ENCODE results near the gene CENPK.

The CENPK gene

DNA sequence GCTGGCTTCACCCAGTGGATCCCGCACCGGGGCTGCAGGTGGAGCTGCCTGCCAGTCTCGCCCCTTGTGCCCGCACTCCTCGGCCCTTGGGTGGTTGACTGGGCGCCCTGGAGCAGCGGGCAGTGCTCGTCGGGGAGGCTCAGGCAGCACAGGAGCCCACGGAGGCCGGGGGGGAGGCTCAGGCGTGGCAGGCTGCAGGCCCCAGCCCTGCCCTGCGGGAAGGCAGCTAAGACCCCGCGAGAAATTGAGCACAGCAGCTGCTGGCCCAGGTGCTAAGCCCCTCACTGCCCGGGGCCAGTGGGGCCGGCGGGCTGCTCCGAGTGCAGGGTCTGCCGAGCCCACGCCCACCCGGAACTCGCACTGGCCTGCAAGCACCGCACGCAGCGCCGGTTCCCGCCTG lies 77.6 kb downstream of the CENPK start:
- H2AFZ ChIP-seq = no peak overlapping the region
- H3K27ac ChIP-seq = no peak overlapping the region
- H3K4me1 ChIP-seq = peaks cover 4% of the 10 kb centered on the region
- TF ChIP-seq, protein P1, sequence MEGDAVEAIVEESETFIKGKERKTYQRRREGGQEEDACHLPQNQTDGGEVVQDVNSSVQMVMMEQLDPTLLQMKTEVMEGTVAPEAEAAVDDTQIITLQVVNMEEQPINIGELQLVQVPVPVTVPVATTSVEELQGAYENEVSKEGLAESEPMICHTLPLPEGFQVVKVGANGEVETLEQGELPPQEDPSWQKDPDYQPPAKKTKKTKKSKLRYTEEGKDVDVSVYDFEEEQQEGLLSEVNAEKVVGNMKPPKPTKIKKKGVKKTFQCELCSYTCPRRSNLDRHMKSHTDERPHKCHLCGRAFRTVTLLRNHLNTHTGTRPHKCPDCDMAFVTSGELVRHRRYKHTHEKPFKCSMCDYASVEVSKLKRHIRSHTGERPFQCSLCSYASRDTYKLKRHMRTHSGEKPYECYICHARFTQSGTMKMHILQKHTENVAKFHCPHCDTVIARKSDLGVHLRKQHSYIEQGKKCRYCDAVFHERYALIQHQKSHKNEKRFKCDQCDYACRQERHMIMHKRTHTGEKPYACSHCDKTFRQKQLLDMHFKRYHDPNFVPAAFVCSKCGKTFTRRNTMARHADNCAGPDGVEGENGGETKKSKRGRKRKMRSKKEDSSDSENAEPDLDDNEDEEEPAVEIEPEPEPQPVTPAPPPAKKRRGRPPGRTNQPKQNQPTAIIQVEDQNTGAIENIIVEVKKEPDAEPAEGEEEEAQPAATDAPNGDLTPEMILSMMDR (IDR thresholded peaks at IDR 0.05) = no peak
- H3K79me2 ChIP-seq = no peaks in the 10 kb centered on the region
- H3K36me3 ChIP-seq (ENCODE audit: control insufficient read depth, insufficient read depth, low read length) = no peaks in the 10 kb centered on the region
- no peak overlapping the region for H3K4me3 ChIP-seq (ENCODE audit: low read depth, low read length)
- no peak overlapping the region for H3K9ac ChIP-seq
- no peak overlapping the region for H3K4me2 ChIP-seq (ENCODE audit: low read length)
- H3K27me3 ChIP-seq (ENCODE audit: control insufficient read depth, insufficient read depth, low read length) = no peaks in the 10 kb centered on the region
- H3K9me3 ChIP-seq (ENCODE audit: control insufficient read depth, low read length) = no peaks in the 10 kb centered on the region

DNA sequence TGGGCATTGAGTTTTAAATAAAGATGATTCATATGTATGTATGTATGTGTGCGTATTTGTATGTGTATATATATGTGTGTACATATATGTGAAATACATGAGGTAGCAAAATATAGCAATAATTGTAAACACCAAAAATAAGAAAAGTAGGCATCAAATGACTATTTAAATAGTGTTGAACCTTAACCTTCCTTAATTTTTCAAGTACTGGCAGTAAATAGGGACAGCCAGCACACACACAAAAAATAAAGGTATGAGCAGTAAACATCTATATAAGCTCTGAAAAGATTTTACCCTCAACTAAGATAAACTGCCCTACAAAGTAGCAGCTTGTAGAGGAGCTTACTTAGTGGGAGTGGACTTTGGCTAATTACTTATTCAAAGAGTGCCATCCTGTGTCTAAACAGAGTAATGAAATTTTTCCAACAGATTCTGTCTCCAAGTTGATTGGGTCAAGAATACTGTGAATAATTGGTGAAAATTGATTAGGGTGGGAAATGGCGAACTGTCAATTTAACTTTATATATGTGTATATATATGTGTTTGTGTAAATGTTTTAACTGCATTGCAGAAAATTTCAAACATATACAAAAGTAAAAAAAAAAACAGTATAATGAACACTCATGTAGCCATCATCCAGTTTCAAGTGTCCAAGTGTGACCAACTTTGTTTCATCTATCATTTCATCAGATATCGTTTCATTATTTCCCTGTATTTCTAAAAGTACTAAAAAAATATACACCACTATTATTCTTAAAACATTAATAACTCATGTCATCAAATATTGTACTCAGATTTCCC lies 79.2 kb downstream of the CENPK start:
- H3K36me3 ChIP-seq (ENCODE audit: control insufficient read depth, insufficient read depth, low read length) = no peaks in the 10 kb centered on the region
- peak overlapping the region; percentile 43 for H3K27ac ChIP-seq
- H3K27me3 ChIP-seq (ENCODE audit: control insufficient read depth, insufficient read depth, low read length) = no peaks in the 10 kb centered on the region
- peak overlapping the region; percentile 76 for H3K4me3 ChIP-seq (ENCODE audit: low read depth, low read length)
- no peaks in the 10 kb centered on the region for H3K9me3 ChIP-seq (ENCODE audit: control insufficient read depth, low read length)
- peak overlapping the region; percentile 80 for H3K4me2 ChIP-seq (ENCODE audit: low read length)
- TF ChIP-seq, protein P1 (IDR thresholded peaks at IDR 0.05) = peak; percentile 57
- no peak overlapping the region for H3K9ac ChIP-seq
- peak overlapping the region; percentile 78 for H2AFZ ChIP-seq
- no peaks in the 10 kb centered on the region for H3K79me2 ChIP-seq
- H3K4me1 ChIP-seq = peaks cover 4% of the 10 kb centered on the region

DNA sequence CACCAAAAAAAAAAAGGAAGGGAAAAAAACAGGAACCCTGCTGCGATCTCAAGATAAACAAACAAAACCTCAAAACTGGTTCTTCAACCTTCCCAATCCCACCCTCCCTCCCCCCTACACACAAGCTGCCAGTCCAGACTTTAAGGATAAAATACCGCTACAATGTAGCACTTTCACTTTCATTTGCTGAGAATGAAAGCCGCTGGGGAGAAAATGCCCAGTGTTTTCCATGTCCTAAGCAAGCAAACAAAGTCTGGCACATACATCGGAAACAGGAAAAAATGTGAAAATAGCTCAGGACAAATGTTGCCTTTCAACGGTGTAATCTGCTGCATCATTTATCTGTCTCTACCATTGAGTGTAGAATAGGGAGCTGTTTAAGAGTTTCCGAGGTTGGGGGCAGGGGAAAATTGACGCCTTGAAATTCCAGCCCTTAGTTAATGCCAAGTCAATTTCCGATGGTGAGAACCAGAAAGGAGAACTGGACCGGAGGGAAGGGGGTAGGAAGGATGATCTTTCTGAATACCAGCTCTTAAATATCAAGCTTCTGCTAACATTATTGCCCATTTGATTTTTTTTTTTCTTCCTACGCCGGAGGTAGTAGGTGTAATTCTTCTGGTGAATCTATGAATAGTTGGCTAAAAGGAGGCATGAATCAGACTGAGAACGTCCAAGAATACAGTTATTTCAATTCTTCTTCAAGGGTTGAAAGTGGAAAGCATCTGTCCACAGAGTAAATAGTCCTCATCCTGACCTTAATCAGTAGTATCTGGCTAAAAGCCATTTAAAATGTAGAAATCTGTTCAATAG lies 80.0 kb downstream of the CENPK start:
- peak overlapping the region; percentile 78 for H2AFZ ChIP-seq
- no peaks in the 10 kb centered on the region for H3K79me2 ChIP-seq
- H3K4me3 ChIP-seq (ENCODE audit: low read depth, low read length) = peak overlapping the region; percentile 76
- no peaks in the 10 kb centered on the region for H3K9me3 ChIP-seq (ENCODE audit: control insufficient read depth, low read length)
- TF ChIP-seq, protein P1 (IDR thresholded peaks at IDR 0.05) = no peak
- H3K9ac ChIP-seq = no peak overlapping the region
- H3K4me1 ChIP-seq = peaks cover 4% of the 10 kb centered on the region
- peak overlapping the region; percentile 43 for H3K27ac ChIP-seq
- H3K27me3 ChIP-seq (ENCODE audit: control insufficient read depth, insufficient read depth, low read length) = no peaks in the 10 kb centered on the region
- peak overlapping the region; percentile 80 for H3K4me2 ChIP-seq (ENCODE audit: low read length)
- no peaks in the 10 kb centered on the region for H3K36me3 ChIP-seq (ENCODE audit: control insufficient read depth, insufficient read depth, low read length)

DNA sequence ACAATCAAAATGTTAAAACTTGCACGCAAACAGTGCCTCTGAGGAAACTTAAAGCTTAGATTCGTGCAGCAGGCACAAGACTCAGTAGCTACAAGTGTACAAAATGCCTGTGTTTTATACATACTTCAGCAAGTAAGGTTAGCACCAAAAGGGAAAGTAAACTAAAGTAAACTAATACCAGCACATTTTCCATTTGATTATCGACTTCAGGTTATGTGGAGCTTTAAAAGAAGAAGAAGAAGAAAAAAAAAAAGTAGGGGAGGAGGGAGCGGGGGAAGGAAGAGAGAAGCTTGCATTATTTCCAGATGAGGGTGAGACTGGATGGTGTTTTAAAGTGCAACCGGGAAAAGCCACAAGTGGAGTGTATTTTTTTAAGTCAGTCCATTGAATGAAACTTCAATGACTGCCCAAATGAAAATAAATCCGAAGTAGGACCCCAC lies 80.7 kb downstream of the CENPK start:
- H3K79me2 ChIP-seq = no peaks in the 10 kb centered on the region

More for the DNA sequence above, 80.7 kb downstream of the CENPK start:
- Histone ChIP-seq H3K9ac (no peak overlapping the region), H3K4me2 (ENCODE audit: low read length) (peak overlapping the region; percentile 80), H2AFZ (peak overlapping the region; percentile 65), H3K27ac (peak overlapping the region; percentile 78), H3K4me1 (peaks cover 4% of the 10 kb centered on the region), H3K36me3 (ENCODE audit: control insufficient read depth, insufficient read depth, low read length) (no peaks in the 10 kb centered on the region), H3K9me3 (ENCODE audit: control insufficient read depth, low read length) (no peaks in the 10 kb centered on the region), H3K4me3 (ENCODE audit: low read depth, low read length) (peak overlapping the region; percentile 76), H3K27me3 (ENCODE audit: control insufficient read depth, insufficient read depth, low read length) (no peaks in the 10 kb centered on the region)
- TF ChIP-seq, protein P1 (IDR thresholded peaks at IDR 0.05) = no peak

Data from parathyroid adenoma (tissue), 2 donors.